Gastrocnemius medialis (tissue), 4 donors: ENCODE data around the gene CTIF.

Source experiments
- POLR2A ChIP-seq, 2 donors: fragments of 450-650 bp; IDR thresholded peaks; one replicate each; pipeline ENCODE4 v1.6.1; 2017; ENCODE audit warnings: antibody characterized with exemption in 2 of 2, mild to moderate bottlenecking in 2 of 2, moderate library complexity in 2 of 2
- TF ChIP-seq, protein P1 (sequence below), 5 experiments: fragments of 450-650 bp in 3 of 5; fragments of 200-600 bp in 2 of 5; sonication (generic) in 2 of 5; IDR thresholded peaks in 4 of 5; conservative IDR thresholded peaks in 1 of 5; 1 replicate in 4 of 5; 2 replicates in 1 of 5; pipeline ENCODE4 v1.5.1; 2016 to 2019; ENCODE audit warnings: antibody characterized with exemption in 5 of 5, mild to moderate bottlenecking in 3 of 5, moderate library complexity in 3 of 5

DNA sequence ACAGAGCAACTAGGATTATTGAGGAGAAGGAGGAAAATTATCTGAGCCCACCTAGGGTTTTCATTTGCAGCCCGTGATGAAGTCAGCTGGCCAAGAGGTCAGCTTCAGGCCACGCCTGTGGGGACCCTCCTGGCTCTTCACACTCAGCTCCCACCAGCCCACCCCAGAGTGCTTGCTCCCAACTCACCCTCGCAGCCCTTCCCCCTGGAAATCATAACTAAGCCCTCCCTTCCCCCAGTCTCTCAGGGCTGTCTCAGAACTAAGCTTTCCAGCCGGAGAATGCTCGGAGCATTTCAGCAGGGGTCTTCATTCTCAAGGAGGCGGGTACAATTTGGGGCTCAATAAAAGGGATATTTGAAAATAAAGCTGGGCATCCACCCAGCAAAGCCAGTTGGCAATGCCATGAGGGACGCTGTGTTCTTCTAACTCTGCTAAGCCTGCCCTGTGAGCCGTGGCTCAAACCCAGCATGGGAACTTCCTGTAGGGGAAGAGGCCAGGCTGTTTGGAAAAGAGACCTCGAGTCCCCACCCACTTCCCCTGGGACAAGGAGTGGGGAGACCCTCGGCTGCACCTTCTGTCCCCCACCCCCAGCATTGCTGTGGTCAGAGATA is 194.9 kb downstream of the CTIF start:
- TF ChIP-seq POLR2A (IDR thresholded peaks at IDR 0.05) = no peak
- TF ChIP-seq, protein P1, sequence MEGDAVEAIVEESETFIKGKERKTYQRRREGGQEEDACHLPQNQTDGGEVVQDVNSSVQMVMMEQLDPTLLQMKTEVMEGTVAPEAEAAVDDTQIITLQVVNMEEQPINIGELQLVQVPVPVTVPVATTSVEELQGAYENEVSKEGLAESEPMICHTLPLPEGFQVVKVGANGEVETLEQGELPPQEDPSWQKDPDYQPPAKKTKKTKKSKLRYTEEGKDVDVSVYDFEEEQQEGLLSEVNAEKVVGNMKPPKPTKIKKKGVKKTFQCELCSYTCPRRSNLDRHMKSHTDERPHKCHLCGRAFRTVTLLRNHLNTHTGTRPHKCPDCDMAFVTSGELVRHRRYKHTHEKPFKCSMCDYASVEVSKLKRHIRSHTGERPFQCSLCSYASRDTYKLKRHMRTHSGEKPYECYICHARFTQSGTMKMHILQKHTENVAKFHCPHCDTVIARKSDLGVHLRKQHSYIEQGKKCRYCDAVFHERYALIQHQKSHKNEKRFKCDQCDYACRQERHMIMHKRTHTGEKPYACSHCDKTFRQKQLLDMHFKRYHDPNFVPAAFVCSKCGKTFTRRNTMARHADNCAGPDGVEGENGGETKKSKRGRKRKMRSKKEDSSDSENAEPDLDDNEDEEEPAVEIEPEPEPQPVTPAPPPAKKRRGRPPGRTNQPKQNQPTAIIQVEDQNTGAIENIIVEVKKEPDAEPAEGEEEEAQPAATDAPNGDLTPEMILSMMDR (IDR thresholded peaks at IDR 0.05 in 4 of 5, conservative IDR thresholded peaks at IDR 0.05 in 1 of 5) = no peak
